Measurements from ENCODE around the gene GYPE.
"Not testable (repeated sequence)": the region's sequence is repeated elsewhere in the genome, so short reads cannot be mapped to it uniquely, and the experiment has no call there.

The GYPE gene

DNA sequence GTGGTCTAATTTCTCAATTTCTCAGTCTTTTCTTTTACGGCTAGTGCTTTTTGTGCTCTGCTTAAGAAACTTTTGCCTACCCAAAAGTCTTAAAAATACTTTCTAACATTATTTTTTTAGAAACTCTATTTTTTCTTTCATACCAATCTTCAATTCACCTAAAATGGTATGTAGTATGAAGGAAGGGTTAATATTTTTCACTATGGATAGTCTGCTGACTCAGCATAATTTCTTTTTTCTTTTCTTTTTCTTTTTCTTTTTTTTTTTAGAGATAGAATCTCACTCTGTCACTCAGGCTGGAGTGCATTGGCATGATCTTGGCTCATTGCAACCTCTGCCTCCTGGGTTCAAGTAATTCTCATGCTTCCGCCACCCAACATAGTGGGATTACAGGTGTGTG is 34.2 kb upstream of the GYPE start:
- H4K20me1 ChIP-seq (ENCODE audit: insufficient read depth, low read length, poor library complexity, severe bottlenecking), result no peaks in the 10 kb centered on the region
- H3K4me3 ChIP-seq (ENCODE audit: low read length, poor library complexity, severe bottlenecking), result no peak overlapping the region
- TF ChIP-seq, protein P1, sequence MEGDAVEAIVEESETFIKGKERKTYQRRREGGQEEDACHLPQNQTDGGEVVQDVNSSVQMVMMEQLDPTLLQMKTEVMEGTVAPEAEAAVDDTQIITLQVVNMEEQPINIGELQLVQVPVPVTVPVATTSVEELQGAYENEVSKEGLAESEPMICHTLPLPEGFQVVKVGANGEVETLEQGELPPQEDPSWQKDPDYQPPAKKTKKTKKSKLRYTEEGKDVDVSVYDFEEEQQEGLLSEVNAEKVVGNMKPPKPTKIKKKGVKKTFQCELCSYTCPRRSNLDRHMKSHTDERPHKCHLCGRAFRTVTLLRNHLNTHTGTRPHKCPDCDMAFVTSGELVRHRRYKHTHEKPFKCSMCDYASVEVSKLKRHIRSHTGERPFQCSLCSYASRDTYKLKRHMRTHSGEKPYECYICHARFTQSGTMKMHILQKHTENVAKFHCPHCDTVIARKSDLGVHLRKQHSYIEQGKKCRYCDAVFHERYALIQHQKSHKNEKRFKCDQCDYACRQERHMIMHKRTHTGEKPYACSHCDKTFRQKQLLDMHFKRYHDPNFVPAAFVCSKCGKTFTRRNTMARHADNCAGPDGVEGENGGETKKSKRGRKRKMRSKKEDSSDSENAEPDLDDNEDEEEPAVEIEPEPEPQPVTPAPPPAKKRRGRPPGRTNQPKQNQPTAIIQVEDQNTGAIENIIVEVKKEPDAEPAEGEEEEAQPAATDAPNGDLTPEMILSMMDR (conservative IDR thresholded peaks at IDR 0.05; ENCODE audit: low read length), result no peak
- TF ChIP-seq EZH2phosphoT487 (IDR thresholded peaks at IDR 0.05; ENCODE audit: borderline replicate concordance), result no peak
- H3K27me3 ChIP-seq (ENCODE audit: insufficient read depth, low read length, poor library complexity, severe bottlenecking), result no peaks in the 10 kb centered on the region
- H3K9me2 ChIP-seq (replicated peaks; ENCODE audit: low read depth, low read length), result no peaks in the 10 kb centered on the region
- no peak overlapping the region for H3K9ac ChIP-seq (ENCODE audit: low read depth, low read length, poor library complexity, severe bottlenecking)
- H3K4me1 ChIP-seq (ENCODE audit: insufficient read depth, low read length, poor library complexity, severe bottlenecking), result peaks cover 6% of the 10 kb centered on the region
- no peak overlapping the region for H3K4me2 ChIP-seq (ENCODE audit: low read depth, low read length, poor library complexity, severe bottlenecking)
- no peak overlapping the region for H2AFZ ChIP-seq (ENCODE audit: low read length)
- no peaks in the 10 kb centered on the region for H3F3A ChIP-seq (ENCODE audit: low read depth)
- H3K36me3 ChIP-seq (ENCODE audit: insufficient read depth, low read length), result no peaks in the 10 kb centered on the region
- no peaks in the 10 kb centered on the region for H3K79me2 ChIP-seq (ENCODE audit: insufficient read depth, low read length)
- H3K9me3 ChIP-seq (ENCODE audit: insufficient read depth, low read depth, low read length), result no peaks in the 10 kb centered on the region

DNA sequence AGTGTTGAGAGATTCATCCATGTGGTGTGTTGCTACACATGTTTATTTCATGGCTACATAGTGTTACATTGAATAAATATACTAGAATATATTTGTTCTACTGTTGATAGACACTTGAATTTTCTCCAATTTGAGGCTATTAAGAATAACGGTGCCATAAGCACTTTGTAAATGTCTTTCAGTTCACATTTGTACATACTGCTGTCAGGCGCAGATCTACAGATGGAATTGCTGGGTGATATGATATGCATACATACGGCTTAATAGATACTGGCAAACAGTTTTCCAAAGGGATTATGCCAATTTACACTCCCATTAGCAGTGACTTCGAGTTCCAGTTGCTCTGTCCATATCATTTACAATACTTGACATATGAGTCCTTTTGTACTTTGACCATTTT is 33.5 kb upstream of the GYPE start:
- not testable (repeated sequence) for H3K79me2 ChIP-seq (ENCODE audit: insufficient read depth, low read length); H3F3A ChIP-seq (ENCODE audit: low read depth); H4K20me1 ChIP-seq (ENCODE audit: insufficient read depth, low read length, poor library complexity, severe bottlenecking); H2AFZ ChIP-seq (ENCODE audit: low read length); H3K4me3 ChIP-seq (ENCODE audit: low read length, poor library complexity, severe bottlenecking); H3K4me2 ChIP-seq (ENCODE audit: low read depth, low read length, poor library complexity, severe bottlenecking); H3K4me1 ChIP-seq (ENCODE audit: insufficient read depth, low read length, poor library complexity, severe bottlenecking); H3K36me3 ChIP-seq (ENCODE audit: insufficient read depth, low read length); H3K9me3 ChIP-seq (ENCODE audit: insufficient read depth, low read depth, low read length); H3K9ac ChIP-seq (ENCODE audit: low read depth, low read length, poor library complexity, severe bottlenecking); H3K9me2 ChIP-seq (replicated peaks; ENCODE audit: low read depth, low read length); H3K27me3 ChIP-seq (ENCODE audit: insufficient read depth, low read length, poor library complexity, severe bottlenecking)

DNA sequence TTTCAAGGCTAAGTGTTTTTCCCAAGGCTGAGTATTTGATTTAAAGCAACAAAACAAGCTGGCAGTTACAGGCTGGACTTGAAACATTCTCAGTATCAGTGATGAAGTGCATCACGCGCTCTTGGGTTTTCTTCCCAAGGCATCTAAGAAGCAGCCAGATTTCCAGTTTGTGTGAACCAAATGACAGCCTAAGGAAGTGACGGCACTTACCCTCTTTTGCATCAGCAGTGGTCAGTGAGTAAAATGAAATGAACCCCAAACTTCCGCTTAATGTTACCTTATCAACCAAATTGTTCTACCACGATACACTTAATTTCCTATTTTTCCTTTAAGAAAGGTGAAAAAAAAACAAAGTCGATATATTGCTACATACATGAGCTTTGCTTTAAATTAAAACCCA is 15.8 kb upstream of the GYPE start:
- Histone ChIP-seq H3K36me3 (ENCODE audit: insufficient read depth, low read length) (no peaks in the 10 kb centered on the region), H3K27me3 (ENCODE audit: insufficient read depth, low read length, poor library complexity, severe bottlenecking) (no peaks in the 10 kb centered on the region), H3K4me1 (ENCODE audit: insufficient read depth, low read length, poor library complexity, severe bottlenecking) (peaks cover 8% of the 10 kb centered on the region), H3K4me3 (ENCODE audit: low read length, poor library complexity, severe bottlenecking) (no peak overlapping the region), H3K9me3 (ENCODE audit: insufficient read depth, low read depth, low read length) (no peaks in the 10 kb centered on the region), H3F3A (ENCODE audit: low read depth) (no peaks in the 10 kb centered on the region), H3K9ac (ENCODE audit: low read depth, low read length, poor library complexity, severe bottlenecking) (no peak overlapping the region), H3K9me2 (replicated peaks; ENCODE audit: low read depth, low read length) (no peaks in the 10 kb centered on the region), H3K79me2 (ENCODE audit: insufficient read depth, low read length) (no peaks in the 10 kb centered on the region), H2AFZ (ENCODE audit: low read length) (no peak overlapping the region), H4K20me1 (ENCODE audit: insufficient read depth, low read length, poor library complexity, severe bottlenecking) (no peaks in the 10 kb centered on the region), H3K4me2 (ENCODE audit: low read depth, low read length, poor library complexity, severe bottlenecking) (no peak overlapping the region)
- TF ChIP-seq EZH2phosphoT487 (IDR thresholded peaks at IDR 0.05; ENCODE audit: borderline replicate concordance), result no peak

DNA sequence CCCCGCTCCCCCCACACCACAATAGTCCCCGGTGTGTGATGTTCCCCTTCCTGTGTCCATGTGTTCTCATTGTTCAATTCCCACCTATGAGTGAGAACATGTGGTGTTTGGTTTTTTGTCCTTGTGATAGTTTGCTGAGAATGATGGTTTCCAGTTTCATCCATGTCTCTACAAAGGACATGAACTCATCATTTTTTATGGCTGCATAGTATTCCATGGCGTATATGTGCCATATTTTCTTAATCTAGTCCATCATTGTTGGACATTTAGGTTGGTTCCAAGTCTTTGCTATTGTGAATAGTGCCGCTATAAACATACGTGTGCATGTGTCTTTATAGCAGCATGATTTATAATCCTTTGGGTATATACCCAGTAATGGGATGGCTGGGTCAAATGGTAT is 11.1 kb upstream of the GYPE start:
- H3K4me3 ChIP-seq (ENCODE audit: low read length, poor library complexity, severe bottlenecking); H2AFZ ChIP-seq (ENCODE audit: low read length); H4K20me1 ChIP-seq (ENCODE audit: insufficient read depth, low read length, poor library complexity, severe bottlenecking); H3K9me2 ChIP-seq (replicated peaks; ENCODE audit: low read depth, low read length); H3K4me1 ChIP-seq (ENCODE audit: insufficient read depth, low read length, poor library complexity, severe bottlenecking); H3K79me2 ChIP-seq (ENCODE audit: insufficient read depth, low read length); H3K9ac ChIP-seq (ENCODE audit: low read depth, low read length, poor library complexity, severe bottlenecking); H3K27me3 ChIP-seq (ENCODE audit: insufficient read depth, low read length, poor library complexity, severe bottlenecking); H3F3A ChIP-seq (ENCODE audit: low read depth); H3K9me3 ChIP-seq (ENCODE audit: insufficient read depth, low read depth, low read length); H3K36me3 ChIP-seq (ENCODE audit: insufficient read depth, low read length); H3K4me2 ChIP-seq (ENCODE audit: low read depth, low read length, poor library complexity, severe bottlenecking): not testable (repeated sequence)

DNA sequence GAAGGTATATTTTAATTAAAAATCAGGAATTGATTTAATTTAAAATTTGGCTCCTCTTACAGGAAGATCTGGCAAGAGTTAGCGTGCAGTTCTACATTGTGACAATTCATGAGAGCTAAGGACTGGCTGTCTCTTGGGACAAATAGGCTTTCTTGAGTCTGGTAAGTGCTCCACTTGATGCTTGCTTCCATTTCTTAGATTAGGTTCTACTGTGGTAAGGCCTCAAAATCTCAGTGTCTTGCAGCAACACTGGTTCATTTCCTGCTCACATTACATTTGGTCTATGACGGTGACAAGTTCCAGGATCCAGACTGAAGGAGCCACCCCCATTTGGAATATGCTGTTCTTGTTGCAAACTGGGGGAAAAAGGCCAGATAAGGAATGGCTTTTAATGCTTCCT is 7.1 kb upstream of the GYPE start:
- H3K9ac ChIP-seq (ENCODE audit: low read depth, low read length, poor library complexity, severe bottlenecking), result peak overlapping the region; percentile 72
- peak overlapping the region; percentile 50; the same call in 1 of the 2 replicates for H2AFZ ChIP-seq (ENCODE audit: low read length)

DNA sequence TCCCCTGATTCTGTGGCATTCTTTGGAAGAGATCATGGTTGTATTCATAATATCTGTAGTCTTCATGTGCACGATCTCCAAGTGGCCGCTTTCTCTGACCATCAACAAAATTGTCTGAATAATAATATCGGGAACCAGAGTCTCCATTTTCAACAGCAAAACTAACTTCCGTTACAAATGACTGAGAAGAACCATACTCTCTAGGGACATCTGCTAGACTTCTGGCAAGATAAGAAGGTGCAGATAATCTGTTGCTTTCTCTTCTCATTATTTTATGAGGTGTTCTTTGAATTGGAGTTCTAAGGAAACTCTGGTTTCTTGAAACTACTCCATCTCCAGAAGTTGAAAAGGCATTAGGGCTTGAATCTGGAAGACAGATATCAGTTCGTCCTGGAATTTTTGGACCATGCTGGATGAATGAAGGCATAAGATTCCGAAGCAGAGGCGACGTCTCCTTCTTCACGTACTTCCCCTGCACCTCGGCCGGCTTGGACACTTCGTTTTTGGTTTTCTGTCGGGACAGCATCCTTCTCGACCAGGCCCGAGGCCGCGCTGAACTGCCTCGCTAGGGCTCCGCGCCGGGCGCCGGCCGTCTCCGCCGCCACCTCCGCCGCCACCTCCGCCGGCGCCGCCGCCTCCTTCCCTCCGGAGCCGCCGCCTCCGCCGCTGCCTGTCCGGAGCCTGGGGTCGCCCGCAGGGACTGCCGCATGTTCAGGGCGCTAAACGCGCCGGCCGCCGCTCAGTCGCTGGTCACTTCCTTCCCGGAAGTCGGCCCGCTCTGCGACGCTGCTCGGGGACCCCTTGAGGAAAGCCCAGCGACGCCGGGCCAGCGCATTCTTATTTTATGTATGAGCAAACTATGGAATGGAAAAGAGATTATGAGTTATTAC is 6.4 kb upstream of the GYPE start:
- H3K27me3 ChIP-seq (ENCODE audit: insufficient read depth, low read length, poor library complexity, severe bottlenecking); H3K9me2 ChIP-seq (replicated peaks; ENCODE audit: low read depth, low read length); H3K4me1 ChIP-seq (ENCODE audit: insufficient read depth, low read length, poor library complexity, severe bottlenecking); H3K36me3 ChIP-seq (ENCODE audit: insufficient read depth, low read length); H3K9me3 ChIP-seq (ENCODE audit: insufficient read depth, low read depth, low read length); H3F3A ChIP-seq (ENCODE audit: low read depth); H3K79me2 ChIP-seq (ENCODE audit: insufficient read depth, low read length); H4K20me1 ChIP-seq (ENCODE audit: insufficient read depth, low read length, poor library complexity, severe bottlenecking): not testable (repeated sequence)
- peak overlapping the region; percentile 82 for H3K4me3 ChIP-seq (ENCODE audit: low read length, poor library complexity, severe bottlenecking)
- peak overlapping the region; percentile 64 for H3K4me2 ChIP-seq (ENCODE audit: low read depth, low read length, poor library complexity, severe bottlenecking)
- H3K9ac ChIP-seq (ENCODE audit: low read depth, low read length, poor library complexity, severe bottlenecking), result peak overlapping the region; percentile 72
- H2AFZ ChIP-seq (ENCODE audit: low read length), result peak overlapping the region; percentile 83

More for the DNA sequence above, 7.1 kb upstream of the GYPE start:
- Histone ChIP-seq H3K4me3 (ENCODE audit: low read length, poor library complexity, severe bottlenecking) (peak overlapping the region; percentile 82), H3K4me2 (ENCODE audit: low read depth, low read length, poor library complexity, severe bottlenecking) (peak overlapping the region; percentile 64)
- not testable (repeated sequence) for H3K36me3 ChIP-seq (ENCODE audit: insufficient read depth, low read length); H4K20me1 ChIP-seq (ENCODE audit: insufficient read depth, low read length, poor library complexity, severe bottlenecking); H3K79me2 ChIP-seq (ENCODE audit: insufficient read depth, low read length); H3K4me1 ChIP-seq (ENCODE audit: insufficient read depth, low read length, poor library complexity, severe bottlenecking); H3K27me3 ChIP-seq (ENCODE audit: insufficient read depth, low read length, poor library complexity, severe bottlenecking); H3K9me2 ChIP-seq (replicated peaks; ENCODE audit: low read depth, low read length); H3F3A ChIP-seq (ENCODE audit: low read depth); H3K9me3 ChIP-seq (ENCODE audit: insufficient read depth, low read depth, low read length)

All from Loucy (cell line).